Measurements from ENCODE around the gene PCSK6.
"Not testable (repeated sequence)": the region's sequence is repeated elsewhere in the genome, so short reads cannot be mapped to it uniquely, and the experiment has no call there.

PCSK6 gene

GRCh38 chr15:101463696-101464095 is 25.8 kb downstream of the PCSK6 start:
- DNase-seq (ENCODE audit: low read depth, low spot score) = not testable (repeated sequence)

DNA sequence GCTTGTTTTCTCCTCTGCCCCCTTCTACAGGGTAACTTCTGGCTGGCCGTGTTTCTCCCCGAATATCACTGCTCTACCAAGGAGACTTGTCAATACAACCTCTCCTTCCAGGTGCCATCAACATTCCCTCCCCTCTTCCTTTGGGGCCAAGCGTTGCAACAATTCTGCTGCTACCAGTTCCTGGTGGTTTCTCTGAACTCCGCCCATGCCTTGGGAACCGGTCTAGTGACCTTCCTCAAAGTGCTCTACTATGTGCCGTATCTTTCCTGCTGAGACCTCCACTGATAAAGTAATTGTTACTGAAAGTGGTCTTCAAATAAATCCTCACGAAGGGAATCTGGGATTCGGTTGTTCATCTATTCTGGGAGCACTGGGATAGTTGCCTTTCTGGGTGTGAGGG is 26.2 kb downstream of the PCSK6 start:
- no peak for DNase-seq (ENCODE audit: low read depth, low spot score)

DNA sequence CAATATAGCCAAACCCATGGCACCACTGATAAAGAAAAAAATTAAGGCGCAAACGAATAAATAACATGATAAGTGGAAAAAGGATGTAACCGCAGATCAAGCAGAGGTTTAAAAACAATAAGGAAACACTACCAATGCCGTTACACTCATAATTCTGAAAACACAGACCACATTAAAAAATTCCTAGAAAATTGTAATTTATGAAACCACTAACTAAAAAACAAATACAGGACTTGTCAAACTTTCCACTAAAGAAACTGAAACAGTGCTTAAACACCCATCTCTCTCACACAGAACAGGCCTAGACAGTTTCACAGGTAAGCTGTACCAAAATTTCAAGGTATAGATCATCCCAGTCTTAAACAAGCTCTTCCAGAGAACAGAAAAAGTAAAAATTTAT is 28.4 kb downstream of the PCSK6 start:
- no peak for DNase-seq (ENCODE audit: low read depth, low spot score)

DNA sequence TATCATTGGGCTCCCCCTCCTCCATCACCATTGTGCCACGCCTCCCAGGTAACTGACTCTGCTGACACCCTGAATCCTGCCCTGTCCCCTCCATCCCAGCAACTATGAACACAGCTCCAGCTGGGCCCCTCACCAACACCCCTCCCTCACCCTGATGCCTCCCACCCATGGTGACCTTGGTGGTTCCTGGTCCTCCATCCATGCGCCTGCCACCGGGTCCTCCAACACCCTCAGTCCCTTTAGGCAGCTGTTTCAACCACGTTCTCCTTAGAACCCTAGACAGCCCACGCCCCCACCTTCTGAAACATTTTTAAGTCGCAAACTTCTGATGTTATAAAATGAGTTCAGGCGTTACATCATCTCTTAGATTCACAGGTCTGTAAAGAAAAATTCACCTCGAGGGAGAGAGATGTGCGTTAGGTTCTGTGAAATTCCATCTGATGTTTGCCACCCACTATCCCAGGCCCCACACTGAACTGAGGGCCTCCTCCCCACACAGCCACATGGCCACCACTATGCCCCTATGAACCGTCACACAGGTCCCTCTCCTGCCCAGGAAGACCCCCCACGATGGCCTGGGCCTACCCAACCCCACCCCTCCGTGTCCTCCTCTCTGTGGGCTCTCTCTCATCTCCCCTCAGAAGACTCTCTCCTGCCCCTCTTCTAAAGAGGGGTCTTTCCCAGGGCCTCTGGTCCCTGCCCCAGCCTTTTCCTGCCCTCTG is 29.8 kb downstream of the PCSK6 start:
- DNase-seq (ENCODE audit: low read depth, low spot score) = no peak

GRCh38 chr15:101458908-101459578 is 30.5 kb downstream of the PCSK6 start:
- DNase-seq (ENCODE audit: low read depth, low spot score) = no peak

DNA sequence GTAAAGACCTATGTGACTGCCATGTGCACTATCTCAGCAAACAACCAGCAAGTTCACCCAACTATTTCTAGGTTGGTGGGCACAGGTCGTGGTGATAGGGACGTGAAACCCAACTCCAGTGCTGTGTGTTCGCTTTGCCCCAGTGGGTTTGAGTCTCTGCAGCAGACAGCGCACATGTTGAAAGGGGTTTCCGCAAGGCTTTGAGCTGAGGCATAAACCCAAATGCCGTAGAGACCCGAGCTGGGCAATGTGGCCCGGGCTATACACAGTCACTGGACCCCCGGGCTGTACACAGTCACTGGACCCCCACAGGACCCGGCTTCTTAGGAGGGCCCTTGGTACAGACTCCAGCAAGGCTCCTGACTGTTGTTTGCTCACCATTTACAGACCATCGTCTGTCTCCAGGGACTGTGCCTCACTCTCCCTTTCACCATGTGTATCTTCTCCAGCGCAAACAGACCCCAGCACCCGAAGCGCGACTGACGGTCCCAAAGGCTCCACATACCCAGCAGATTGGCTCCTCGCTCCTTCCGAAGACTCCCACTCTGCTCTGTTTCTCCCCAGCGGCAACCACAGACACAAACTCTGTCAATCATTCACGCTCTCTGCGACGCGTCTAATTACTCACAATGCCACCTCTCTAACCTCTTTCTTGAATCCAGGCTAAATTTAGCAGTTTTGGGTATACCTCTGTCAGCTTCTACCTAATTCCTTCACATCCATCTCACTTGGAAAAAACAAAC is 31.2 kb downstream of the PCSK6 start:
- no peak for DNase-seq (ENCODE audit: low read depth, low spot score)

GRCh38 chr15:101457696-101458095 is 31.8 kb downstream of the PCSK6 start:
- DNase-seq (ENCODE audit: low read depth, low spot score) = no peak

GRCh38 chr15:101456057-101456739 is 33.3 kb downstream of the PCSK6 start:
- no peak for DNase-seq (ENCODE audit: low read depth, low spot score)

GRCh38 chr15:101455291-101456025 is 34.0 kb downstream of the PCSK6 start:
- no peak for DNase-seq (ENCODE audit: low read depth, low spot score)

DNA sequence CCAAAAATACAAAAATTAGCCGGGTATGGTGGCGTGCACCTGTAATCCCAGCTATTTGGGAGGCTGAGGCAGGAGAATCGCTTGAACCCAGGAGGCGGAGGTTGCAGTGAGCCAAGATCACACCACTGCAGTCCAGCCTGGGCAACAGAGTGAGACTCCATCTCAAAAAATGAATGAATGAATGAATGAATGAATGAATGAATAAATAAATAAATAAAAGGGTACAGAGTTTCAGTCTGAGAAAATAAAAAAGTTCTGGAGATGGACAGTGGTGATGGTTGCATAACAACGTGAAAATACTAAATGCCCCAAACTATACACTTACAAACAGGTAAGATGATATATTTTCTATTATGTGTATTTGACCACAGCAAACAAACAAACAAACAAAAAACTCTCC is 34.7 kb downstream of the PCSK6 start:
- DNase-seq (ENCODE audit: low read depth, low spot score) = not testable (repeated sequence)

GRCh38 chr15:101454365-101454764 is 35.1 kb downstream of the PCSK6 start:
- DNase-seq (ENCODE audit: low read depth, low spot score) = no peak

GRCh38 chr15:101453123-101454120 is 36.1 kb downstream of the PCSK6 start:
- DNase-seq (ENCODE audit: low read depth, low spot score) = no peak

- no peak for DNase-seq (ENCODE audit: low read depth, low spot score)
Observed at GRCh38 chr15:101452572-101452971, 36.9 kb downstream of the PCSK6 start.

DNA sequence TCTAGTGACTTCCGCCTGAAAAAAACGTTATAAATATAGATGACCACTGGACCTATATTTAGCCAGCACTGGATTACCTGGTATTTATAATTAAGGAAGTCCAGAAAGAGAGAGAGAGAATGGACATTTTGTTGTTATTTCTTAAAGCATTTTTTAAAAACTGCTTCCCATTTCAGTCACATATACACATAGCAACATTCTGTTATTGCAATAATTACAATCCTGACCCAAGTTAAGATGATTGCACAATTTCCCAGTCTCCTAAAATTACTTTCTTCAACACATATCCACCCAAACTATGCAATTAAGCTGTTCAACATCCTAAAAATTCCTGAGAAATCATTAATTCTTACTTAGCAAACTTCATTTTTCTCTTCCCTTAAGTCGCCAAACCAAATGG is 37.7 kb downstream of the PCSK6 start:
- DNase-seq (ENCODE audit: low read depth, low spot score) = no peak

GRCh38 chr15:101451266-101451799 is 38.2 kb downstream of the PCSK6 start:
- DNase-seq (ENCODE audit: low read depth, low spot score) = no peak

GRCh38 chr15:101450403-101451265 is 38.9 kb downstream of the PCSK6 start:
- no peak for DNase-seq (ENCODE audit: low read depth, low spot score)

DNA sequence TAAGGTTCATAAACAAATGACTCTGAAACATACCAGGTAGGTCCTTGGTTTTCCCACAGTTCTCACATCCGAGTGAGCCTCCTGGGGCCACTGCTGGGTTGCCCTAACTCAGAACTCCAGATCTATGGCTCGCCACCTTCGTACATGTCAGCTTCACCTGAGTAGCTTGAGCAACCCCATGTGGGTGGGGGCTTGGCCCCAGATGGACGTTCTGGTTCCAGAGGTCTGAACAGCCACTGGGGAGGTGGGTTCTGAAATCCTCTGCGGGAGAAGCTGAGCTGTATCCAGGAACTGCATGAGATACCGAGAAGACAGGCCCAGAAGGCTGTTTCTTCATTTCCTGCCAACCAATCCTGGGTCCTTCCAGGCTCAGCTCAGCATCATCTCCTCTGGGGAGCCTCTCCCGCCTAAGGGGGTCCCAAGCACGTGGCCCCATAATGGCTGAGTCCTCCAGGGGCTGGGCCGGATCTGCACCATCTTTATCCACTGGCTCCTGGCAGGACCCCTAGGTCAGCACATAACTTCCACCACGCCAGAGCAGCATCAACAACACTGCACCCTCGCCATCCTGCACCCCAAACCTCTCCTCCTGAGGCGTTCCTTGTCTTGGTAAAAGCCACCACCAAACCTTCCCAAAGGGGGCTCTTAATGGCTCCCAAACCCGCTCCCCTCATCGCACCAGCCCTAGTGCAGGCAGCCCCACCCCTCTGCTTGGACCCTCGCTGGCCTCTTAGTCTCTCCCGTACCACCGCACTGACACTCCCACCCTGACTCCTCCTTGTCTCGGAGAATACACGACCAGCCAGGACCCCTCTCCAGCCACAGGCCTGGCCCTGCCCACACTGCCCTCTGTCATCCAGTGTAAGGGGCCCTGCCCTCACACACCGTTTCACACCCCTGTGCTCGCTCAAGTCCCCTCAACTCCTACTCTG is 39.8 kb downstream of the PCSK6 start:
- no peak for DNase-seq (ENCODE audit: low read depth, low spot score)

- no peak for DNase-seq (ENCODE audit: low read depth, low spot score)
Observed at GRCh38 chr15:101448336-101448735, 41.2 kb downstream of the PCSK6 start.
